Activated CD4-positive, alpha-beta memory T cell treated with anti-CD3 and anti-CD28 coated beads for 36 hours (primary cell): ENCODE data around the gene CTSO. TPM values are rescaled to one million over a fixed set of nuclear protein-coding genes. Genes with fewer than 3 reads are reported as not detected.

ENCODE experiments used
- CTCF ChIA-PET: fragments of 350-600 bp; sonication (Branson Sonifier 250); formaldehyde crosslinking; loops from one replicate; lab custom pipeline; 2021; ENCODE audit warnings: antibody characterized with exemption, inconsistent platforms; lab: Charles Lee
- POLR2A ChIA-PET: fragments of 350-600 bp; sonication (Branson Sonifier 250); formaldehyde crosslinking; loops from one replicate; lab custom pipeline; 2021; ENCODE audit warnings: antibody characterized with exemption; lab: Charles Lee
- DNase-seq: peaks from one replicate; pipeline ENCODE4 v3.0.0-alpha.2; 2020
- H3K27ac Mint-ChIP-seq: one replicate; pipeline ENCODE4 v1.8.0; 2021; ENCODE audit warnings: mixed read lengths
- H3K27me3 Mint-ChIP-seq: one replicate; pipeline ENCODE4 v1.8.0; 2021; ENCODE audit warnings: mixed read lengths
- H3K36me3 Mint-ChIP-seq: one replicate; pipeline ENCODE4 v1.8.0; 2021; ENCODE audit warnings: mixed read lengths
- H3K4me1 Mint-ChIP-seq: one replicate; pipeline ENCODE4 v1.8.0; 2021; ENCODE audit warnings: low read depth, mixed read lengths
- H3K4me3 Mint-ChIP-seq: one replicate; pipeline ENCODE4 v1.8.0; 2021; ENCODE audit warnings: mild to moderate bottlenecking, mixed read lengths
- H3K9me3 Mint-ChIP-seq: one replicate; pipeline ENCODE4 v1.8.0; 2021; ENCODE audit warnings: mixed read lengths
- intact Hi-C: fragments of 100-400 bp; cut with micrococcal nuclease; formaldehyde crosslinking; loops from one replicate; pipeline ENCODE4 v1.15.1; 2023
- total RNA-seq, 2 experiments: library from RNA; stranded (reverse); gene quantifications; one replicate each; pipeline ENCODE4 v1.2.3, GENCODE V29; 2021

The CTSO gene
- total RNA-seq, 2 experiments from 2014 or later = 2.5 to 2.6 TPM

GRCh38 chr4:155929833-155930232, 23.8 kb downstream of the CTSO start:
- no peaks in the 10 kb centered on the region for H3K4me1 Mint-ChIP-seq
- H3K36me3 Mint-ChIP-seq = peaks cover 40% of the 10 kb centered on the region
- H3K9me3 Mint-ChIP-seq = no peaks in the 10 kb centered on the region
- no peaks in the 10 kb centered on the region for H3K27me3 Mint-ChIP-seq
- no peak overlapping the region for H3K4me3 Mint-ChIP-seq
- no peak for DNase-seq
- POLR2A ChIA-PET = no interaction called here
- intact Hi-C loops = no loop called here
- CTCF ChIA-PET = no interaction called here
- H3K27ac Mint-ChIP-seq = no peak overlapping the region

- POLR2A ChIA-PET = no interaction called here
- Mint-ChIP-seq H3K36me3 (peaks cover 33% of the 10 kb centered on the region), H3K9me3 (peaks cover 3% of the 10 kb centered on the region), H3K4me3 (no peak overlapping the region), H3K27ac (no peak overlapping the region), H3K4me1 (no peaks in the 10 kb centered on the region), H3K27me3 (no peaks in the 10 kb centered on the region)
- DNase-seq = no peak
- intact Hi-C loops = no loop called here
- CTCF ChIA-PET = no interaction called here
Measured at GRCh38 chr4:155924637-155925036, 29.0 kb downstream of the CTSO start.

- H3K36me3 Mint-ChIP-seq = peaks cover 21% of the 10 kb centered on the region
- peaks cover 3% of the 10 kb centered on the region for H3K9me3 Mint-ChIP-seq
- H3K4me3 Mint-ChIP-seq = no peak overlapping the region
- no peaks in the 10 kb centered on the region for H3K27me3 Mint-ChIP-seq
- intact Hi-C loops = no loop called here
- no peaks in the 10 kb centered on the region for H3K4me1 Mint-ChIP-seq
- H3K27ac Mint-ChIP-seq = no peak overlapping the region
- CTCF ChIA-PET = no interaction called here
- POLR2A ChIA-PET = no interaction called here
- no peak for DNase-seq
Measured at GRCh38 chr4:155921597-155921996, 32.1 kb downstream of the CTSO start.

GRCh38 chr4:155914782-155915181, 38.9 kb downstream of the CTSO start:
- Mint-ChIP-seq H3K36me3 (no peaks in the 10 kb centered on the region), H3K9me3 (no peaks in the 10 kb centered on the region), H3K4me3 (no peak overlapping the region), H3K4me1 (no peaks in the 10 kb centered on the region), H3K27ac (no peak overlapping the region), H3K27me3 (peaks cover 2% of the 10 kb centered on the region)
- intact Hi-C loops = no loop called here
- DNase-seq = no peak
- ChIA-PET POLR2A (no interaction called here), CTCF (no interaction called here)

- H3K27me3 Mint-ChIP-seq = peaks cover 4% of the 10 kb centered on the region
- H3K27ac Mint-ChIP-seq = no peak overlapping the region
- H3K9me3 Mint-ChIP-seq = no peaks in the 10 kb centered on the region
- DNase-seq = no peak
- no peaks in the 10 kb centered on the region for H3K4me1 Mint-ChIP-seq
- POLR2A ChIA-PET = no interaction called here
- CTCF ChIA-PET = no interaction called here
- H3K4me3 Mint-ChIP-seq = no peak overlapping the region
- intact Hi-C loops = no loop called here
- no peaks in the 10 kb centered on the region for H3K36me3 Mint-ChIP-seq
Measured at GRCh38 chr4:155911905-155912304, 41.8 kb downstream of the CTSO start.

- no peaks in the 10 kb centered on the region for H3K4me1 Mint-ChIP-seq
- no peak for DNase-seq
- no peak overlapping the region for H3K27ac Mint-ChIP-seq
- ChIA-PET POLR2A (no interaction called here), CTCF (no interaction called here)
- no peaks in the 10 kb centered on the region for H3K36me3 Mint-ChIP-seq
- H3K27me3 Mint-ChIP-seq = peaks cover 4% of the 10 kb centered on the region
- no peaks in the 10 kb centered on the region for H3K9me3 Mint-ChIP-seq
- intact Hi-C loops = no loop called here
- H3K4me3 Mint-ChIP-seq = no peak overlapping the region
Measured at GRCh38 chr4:155909615-155910226, 43.9 kb downstream of the CTSO start.

- intact Hi-C loops = no loop called here
- H3K27ac Mint-ChIP-seq = no peak overlapping the region
- H3K36me3 Mint-ChIP-seq = no peaks in the 10 kb centered on the region
- no peak overlapping the region for H3K4me3 Mint-ChIP-seq
- ChIA-PET POLR2A (interaction anchor here (0.6 kb wide), 1 partner anchor 36 kb away, joined by 4 read pairs; no protein-coding TSS in a partner anchor), CTCF (no interaction called here)
- H3K9me3 Mint-ChIP-seq = no peaks in the 10 kb centered on the region
- no peaks in the 10 kb centered on the region for H3K4me1 Mint-ChIP-seq
- H3K27me3 Mint-ChIP-seq = peaks cover 4% of the 10 kb centered on the region
- no peak for DNase-seq
Measured at GRCh38 chr4:155908187-155909139, 45.2 kb downstream of the CTSO start.

- Mint-ChIP-seq H3K36me3 (no peaks in the 10 kb centered on the region), H3K27ac (no peak overlapping the region), H3K4me1 (no peaks in the 10 kb centered on the region), H3K27me3 (peaks cover 4% of the 10 kb centered on the region), H3K4me3 (no peak overlapping the region), H3K9me3 (no peaks in the 10 kb centered on the region)
- CTCF ChIA-PET = no interaction called here
- POLR2A ChIA-PET = no interaction called here
- DNase-seq = no peak
- intact Hi-C loops = no loop called here
Measured at GRCh38 chr4:155907556-155907955, 46.1 kb downstream of the CTSO start.

- Mint-ChIP-seq H3K4me1 (no peaks in the 10 kb centered on the region), H3K27me3 (peaks cover 4% of the 10 kb centered on the region), H3K4me3 (no peak overlapping the region), H3K27ac (no peak overlapping the region), H3K36me3 (no peaks in the 10 kb centered on the region), H3K9me3 (no peaks in the 10 kb centered on the region)
- intact Hi-C loops = no loop called here
- no peak for DNase-seq
- ChIA-PET CTCF (no interaction called here), POLR2A (no interaction called here)
Measured at GRCh38 chr4:155906554-155907247, 47.0 kb downstream of the CTSO start.

GRCh38 chr4:155904331-155904730, 49.3 kb downstream of the CTSO start:
- H3K27me3 Mint-ChIP-seq = peaks cover 2% of the 10 kb centered on the region
- intact Hi-C loops = no loop called here
- H3K36me3 Mint-ChIP-seq = no peaks in the 10 kb centered on the region
- ChIA-PET CTCF (no interaction called here), POLR2A (no interaction called here)
- DNase-seq = no peak
- no peak overlapping the region for H3K27ac Mint-ChIP-seq
- H3K4me3 Mint-ChIP-seq = no peak overlapping the region
- H3K9me3 Mint-ChIP-seq = no peaks in the 10 kb centered on the region
- no peaks in the 10 kb centered on the region for H3K4me1 Mint-ChIP-seq

- Mint-ChIP-seq H3K4me1 (no peaks in the 10 kb centered on the region), H3K27me3 (peaks cover 2% of the 10 kb centered on the region), H3K27ac (no peak within 1 kb of the TSS), H3K4me3 (no peak within 1 kb of the TSS), H3K9me3 (peaks cover under 1% of the 10 kb centered on the region), H3K36me3 (no peaks in the 10 kb centered on the region)
- ChIA-PET POLR2A (no interaction called here), CTCF (no interaction called here)
- intact Hi-C loops = no loop called here
- DNase-seq = no peak
Measured at GRCh38 chr4:155903453-155903852, 50.2 kb downstream of the CTSO start, which contains the start of gene TDO2. Gene TDO2, plus strand, starts transcription at chr4:155903696. Its CDS starts 63 bp downstream, at chr4:155903759.

- POLR2A ChIA-PET = no interaction called here
- Mint-ChIP-seq H3K4me3 (no peak overlapping the region), H3K27me3 (no peaks in the 10 kb centered on the region), H3K27ac (no peak overlapping the region), H3K4me1 (no peaks in the 10 kb centered on the region), H3K9me3 (peaks cover 9% of the 10 kb centered on the region), H3K36me3 (no peaks in the 10 kb centered on the region)
- CTCF ChIA-PET = no interaction called here
- DNase-seq = no peak
- intact Hi-C loops = no loop called here
Measured at GRCh38 chr4:155901013-155901412, 52.7 kb downstream of the CTSO start.
